ENCODE data around the gene CNNM1.

Gene CNNM1

DNA sequence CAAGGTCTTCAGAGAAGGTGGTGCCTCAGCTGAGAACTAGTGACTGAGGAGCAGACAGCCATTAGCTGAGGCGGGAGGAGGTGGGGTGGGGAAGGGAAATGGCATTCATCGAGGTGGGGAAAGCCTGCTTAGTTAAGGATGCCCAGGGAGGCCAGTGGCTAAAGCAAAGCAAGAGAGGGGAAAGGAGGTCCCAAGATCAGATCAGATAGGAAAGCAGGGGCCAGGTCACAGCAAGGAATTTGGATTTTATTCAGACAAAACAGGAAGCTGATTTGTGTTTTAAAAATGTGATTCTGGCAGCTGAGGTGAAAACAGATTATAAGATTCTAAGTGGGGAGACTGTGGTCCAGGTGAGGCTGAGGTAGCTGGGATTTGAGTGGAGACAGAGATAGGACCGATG lies 45.8 kb downstream of the CNNM1 start:
- DNase-seq, result no peak

DNA sequence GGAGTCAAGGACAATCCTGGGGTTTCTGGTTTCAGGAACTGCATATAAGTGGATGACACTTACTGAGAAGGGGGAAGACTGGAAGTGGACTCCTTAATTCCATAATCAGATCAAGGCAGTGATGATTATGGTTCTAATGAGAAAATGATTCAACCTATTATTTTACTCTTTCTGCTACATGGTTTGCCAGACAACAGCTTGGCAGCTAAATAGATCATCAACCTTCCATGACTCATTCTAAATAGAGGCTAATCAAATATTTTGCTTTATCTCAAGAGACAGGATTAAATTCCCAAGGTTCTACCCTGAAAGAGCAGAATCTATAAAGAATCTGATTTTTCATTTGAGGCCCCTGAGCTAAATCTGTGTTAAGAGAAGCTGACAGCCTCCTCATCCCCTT lies 46.3 kb downstream of the CNNM1 start:
- DNase-seq, result no peak

DNA sequence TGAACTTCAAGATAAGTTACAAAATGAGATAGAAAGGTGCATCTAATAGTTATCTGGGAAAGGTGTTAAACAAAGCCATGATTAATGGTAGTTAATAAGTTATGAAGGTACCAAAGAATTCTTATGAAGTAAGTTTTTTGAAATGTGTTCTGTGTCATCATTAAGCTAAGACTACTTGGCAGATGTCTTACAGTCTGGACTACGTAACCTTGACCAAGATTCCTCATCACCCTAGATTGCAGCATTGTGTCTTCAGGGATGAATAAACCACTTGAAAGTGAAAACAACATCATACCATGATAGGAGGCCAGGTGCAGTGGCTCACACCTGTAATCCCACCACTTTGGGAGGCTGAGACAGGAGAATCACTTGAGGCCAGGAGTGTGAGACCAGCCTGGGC lies 53.0 kb downstream of the CNNM1 start:
- DNase-seq, result no peak

DNA sequence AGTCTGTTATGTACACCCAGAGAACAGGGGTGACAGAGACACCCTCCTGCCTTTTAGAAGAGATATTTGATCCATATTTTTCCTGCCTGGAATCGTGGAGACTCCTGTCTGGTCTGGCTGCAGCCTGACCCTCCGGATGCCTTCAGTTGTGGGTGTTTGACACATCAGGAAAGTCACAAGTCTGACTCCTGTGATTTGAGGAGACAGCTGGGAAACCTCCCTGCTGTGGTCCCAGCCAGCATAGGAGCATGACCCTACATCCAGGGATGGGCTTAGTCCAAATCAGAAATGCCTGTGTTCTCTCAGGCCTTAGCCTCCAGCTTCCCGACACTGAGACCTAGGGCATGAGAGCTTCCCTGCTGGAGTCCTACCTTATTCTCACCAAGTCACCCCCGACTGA lies 57.9 kb downstream of the CNNM1 start:
- DNase-seq, result no peak

DNA sequence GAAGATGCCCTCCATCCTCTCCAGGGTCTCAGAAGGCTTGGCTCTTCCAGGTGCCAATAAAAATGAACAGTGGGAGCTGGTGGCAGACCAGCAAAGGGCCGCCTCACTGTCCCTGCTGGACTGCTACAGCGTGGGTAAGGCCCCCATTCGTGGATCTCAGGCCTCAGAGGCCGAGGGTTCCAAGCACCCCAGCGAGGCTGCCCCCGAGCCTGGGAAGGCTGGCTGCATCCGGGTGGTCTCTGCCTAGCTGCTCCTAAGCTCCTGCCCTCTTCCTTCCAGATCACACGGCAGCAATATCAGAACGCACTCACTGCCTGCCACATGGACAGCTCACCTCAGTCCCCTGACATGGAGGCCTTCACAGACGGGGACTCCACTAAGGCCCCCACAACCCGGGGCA lies 58.4 kb downstream of the CNNM1 start:
- DNase-seq, result no peak

DNA sequence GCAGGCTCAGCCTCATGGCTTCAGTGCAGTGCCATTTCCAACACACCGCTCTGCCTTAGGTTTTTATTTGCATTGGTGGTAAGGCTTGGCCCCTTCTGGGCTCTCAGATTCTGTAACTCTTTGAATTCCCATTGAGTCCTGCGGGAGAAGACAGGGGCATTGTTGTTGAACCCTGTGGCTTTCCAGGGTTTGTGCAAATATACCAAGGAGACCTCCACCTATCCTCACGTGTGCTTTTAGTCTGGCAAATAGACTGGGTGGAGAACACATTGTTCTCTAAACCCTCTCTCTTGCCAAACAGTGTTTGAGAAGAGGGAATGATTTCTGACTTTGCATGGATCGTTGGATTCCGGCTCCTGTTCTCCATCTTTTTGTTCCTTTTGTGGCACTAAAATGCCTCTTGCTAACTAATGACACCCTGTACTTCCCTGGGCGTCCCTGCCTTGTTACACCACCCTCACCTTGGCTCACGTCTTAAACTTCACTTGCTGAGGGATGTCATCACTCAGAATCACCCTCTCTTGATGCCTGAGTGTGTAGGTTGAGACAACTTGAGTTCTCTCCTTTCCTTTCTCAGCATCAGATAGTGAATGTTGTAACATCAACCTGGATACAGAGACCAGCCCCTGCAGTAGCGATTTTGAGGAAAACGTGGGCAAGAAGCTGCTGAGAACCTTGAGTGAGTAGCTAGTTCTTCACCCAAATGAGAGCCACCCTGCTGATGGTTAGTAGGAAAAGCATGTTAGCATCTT lies 60.7 kb downstream of the CNNM1 start:
- no peak for DNase-seq

DNA sequence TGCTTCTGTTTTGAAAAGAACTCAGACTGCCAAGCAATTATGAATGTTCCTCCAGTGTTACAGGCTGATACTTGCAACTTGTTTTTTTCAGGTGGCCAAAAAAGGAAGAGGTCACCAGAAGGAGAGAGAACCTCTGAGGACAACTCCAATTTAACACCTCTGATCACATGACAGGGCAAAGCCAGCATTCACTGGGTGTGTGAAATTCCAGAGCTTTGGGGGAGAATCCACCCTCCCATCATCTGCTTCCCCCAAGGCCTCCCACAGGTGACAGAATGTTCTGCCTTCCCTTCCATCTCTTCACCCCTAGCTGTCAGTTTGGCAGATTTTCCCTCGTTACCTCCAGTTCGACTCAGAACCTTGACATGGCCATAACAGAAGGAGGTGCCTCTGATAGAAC lies 62.2 kb downstream of the CNNM1 start:
- no peak for DNase-seq

DNA sequence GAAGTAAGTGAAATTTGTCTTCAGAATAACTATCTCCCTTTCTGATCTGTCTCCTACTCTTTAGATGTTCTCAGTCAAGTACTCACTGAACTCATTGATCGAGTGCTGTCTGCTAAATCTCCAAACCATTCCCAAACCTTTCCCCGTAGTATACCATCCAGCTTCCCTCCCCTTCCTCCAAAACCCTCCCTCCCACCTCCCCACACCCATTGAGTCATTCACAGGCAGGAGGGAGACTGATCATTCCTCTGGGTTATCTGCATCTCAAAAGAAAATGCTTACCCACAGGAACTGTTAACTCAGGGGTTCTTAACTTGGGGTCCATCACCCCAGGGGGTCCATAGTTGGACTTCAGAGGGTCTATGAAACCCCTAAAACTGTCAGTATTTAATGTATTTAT lies 63.9 kb downstream of the CNNM1 start:
- DNase-seq, result no peak

DNA sequence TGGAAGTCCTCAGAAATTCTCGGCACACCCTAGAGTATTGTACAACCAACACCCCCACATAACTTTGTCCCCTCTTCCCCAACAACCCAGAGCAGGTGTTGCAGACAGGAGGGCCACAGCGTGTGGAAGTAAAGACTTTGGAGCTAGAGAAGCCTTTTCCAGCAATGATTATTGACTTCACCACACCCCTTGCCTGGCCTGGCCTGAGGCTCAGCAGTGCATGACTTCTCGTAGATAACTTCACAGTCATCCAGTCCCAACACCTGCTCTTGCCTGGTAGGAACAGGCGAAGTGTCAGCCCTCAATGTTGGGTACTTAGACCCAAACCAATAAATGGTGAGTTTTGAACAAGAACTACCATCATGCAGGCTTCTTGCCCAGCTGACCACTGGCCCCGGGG lies 64.5 kb downstream of the CNNM1 start:
- no peak for DNase-seq

DNA sequence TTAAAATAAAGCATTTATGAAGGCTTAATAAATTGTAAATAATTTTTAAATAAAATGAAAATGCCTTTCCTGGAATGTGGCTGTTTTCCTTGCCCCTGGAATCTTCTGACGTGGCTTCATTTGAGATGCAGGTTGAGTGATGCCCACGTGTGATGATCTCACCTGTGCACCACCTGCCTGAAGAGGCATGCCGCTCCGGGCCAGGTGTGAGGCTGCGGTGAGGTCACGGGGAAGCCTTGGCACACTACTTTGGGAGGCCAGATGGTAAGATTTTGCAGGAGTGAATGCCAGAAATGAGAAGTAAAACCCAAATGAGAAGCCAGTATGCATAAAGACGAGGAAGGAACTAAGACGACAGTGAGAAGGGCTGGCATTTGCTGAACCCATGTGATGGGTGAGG lies 65.1 kb downstream of the CNNM1 start:
- DNase-seq, result no peak

DNA sequence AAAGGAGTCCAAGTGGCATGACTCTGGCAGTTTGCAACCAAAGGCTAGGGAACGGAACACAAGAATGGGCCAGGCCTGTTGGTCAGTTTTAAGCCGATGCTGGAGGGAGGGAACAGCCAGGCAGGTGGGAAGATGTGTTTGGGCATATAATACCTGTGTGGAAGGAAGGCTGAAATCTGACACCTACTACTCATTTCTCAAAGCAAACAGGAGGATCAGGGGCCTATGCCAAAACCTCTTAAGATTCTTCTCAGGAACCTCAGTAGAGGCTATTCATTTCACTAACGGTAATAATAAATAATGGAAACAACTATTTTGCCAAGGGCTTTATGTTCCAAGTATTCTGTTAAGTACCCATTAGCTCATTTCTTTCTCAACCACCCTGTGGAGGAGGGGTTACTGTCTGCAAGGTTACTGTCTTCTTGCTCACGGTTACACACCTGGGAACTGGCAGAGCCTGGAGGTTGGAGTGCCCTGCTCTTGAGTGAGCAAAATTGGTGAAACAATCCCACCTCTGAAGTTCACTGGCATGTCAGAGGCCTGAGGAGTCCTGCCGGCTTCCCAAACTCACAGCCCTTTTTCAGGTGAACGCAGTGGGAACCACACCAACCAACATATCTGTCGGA lies 65.7 kb downstream of the CNNM1 start:
- DNase-seq, result no peak

DNA sequence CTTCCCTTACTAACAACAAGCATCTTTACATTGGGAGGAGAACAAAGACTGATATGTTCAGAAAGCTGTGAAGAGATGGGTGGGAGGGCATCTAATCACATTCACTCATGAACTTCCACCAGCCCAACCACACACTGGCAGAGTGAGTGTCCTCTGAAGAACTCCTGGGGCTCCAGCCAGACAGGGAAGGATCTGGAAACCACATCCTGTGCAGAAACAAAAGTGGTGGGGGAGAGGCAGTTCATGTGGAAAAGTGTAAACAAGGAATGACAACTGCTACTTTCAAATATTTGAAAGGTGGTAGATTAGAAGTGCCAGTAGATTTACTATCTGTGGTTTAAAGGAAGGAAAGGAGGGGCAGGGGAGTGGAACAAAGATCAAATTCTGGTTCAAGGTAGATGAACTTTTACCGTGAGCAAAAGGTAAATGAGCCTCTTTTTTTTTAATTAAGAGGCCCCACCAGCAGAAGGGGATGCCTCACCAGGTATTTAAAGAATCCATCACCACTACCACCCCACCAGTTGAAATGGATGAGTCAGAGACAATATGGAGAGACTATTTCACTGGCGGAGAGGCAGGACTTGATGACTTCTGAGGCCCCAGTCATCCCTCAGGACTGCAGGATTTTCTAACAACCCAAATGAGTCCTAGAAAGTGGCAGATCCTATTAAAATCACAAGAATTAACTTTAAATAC lies 66.7 kb downstream of the CNNM1 start:
- DNase-seq, result no peak

DNA sequence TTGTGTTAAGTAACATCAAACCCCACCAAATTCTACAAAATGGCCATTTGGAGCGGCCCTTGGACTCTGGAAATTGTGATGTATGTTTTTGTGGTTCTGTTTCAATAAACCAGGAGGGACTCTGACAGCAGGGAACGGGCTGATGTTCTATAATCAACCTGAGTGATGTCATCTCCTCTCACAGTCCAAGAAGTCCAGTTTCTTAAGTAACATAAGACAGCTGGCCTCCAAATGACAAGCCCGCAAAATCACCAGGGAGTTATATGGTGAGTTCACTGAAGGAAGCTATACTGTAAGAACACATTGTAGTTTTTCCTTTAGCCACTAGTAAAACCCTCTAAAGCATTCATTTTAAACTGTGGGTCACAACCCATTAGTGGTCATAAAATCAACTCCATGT lies 67.3 kb downstream of the CNNM1 start:
- DNase-seq, result no peak

DNA sequence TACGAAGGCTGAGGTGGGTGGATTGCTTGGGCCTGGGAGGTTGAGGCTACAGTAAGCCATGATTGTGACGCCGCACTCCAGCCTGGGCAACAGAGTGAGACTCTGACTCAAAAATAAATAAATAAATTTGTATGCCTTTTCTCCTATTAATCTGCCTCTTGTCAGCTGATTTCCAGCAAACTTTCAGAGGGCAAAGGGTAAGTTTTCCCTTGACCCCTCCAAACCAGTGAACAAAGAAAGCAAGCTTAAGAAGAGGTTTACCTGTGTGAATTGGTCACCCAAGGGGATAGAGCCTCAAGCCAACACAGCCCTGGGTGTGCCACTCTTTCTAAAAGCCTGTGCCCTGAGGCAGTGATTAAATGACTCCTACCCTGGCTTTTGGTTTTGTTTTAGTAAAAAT lies 70.5 kb downstream of the CNNM1 start:
- no peak for DNase-seq

DNA sequence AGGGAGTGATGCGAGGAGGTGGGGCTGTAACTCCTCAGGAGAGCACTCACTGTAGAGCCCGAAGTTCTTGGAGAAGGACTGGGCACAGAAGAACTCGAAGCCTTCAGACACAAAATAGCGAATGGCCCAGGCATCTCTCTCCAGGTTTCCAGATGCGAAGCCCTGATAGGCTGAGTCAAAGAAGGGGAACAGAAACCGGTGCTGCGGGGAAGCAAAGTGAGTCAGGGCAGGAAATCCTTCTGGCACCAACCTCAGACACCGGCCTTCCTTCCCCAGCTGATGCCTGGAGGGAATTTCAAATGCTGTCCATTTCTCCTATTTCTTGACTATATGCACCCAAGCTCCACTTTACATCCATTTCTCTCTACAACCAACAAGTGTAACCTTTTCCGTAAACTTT lies 74.5 kb downstream of the CNNM1 start:
- DNase-seq, result no peak

DNA sequence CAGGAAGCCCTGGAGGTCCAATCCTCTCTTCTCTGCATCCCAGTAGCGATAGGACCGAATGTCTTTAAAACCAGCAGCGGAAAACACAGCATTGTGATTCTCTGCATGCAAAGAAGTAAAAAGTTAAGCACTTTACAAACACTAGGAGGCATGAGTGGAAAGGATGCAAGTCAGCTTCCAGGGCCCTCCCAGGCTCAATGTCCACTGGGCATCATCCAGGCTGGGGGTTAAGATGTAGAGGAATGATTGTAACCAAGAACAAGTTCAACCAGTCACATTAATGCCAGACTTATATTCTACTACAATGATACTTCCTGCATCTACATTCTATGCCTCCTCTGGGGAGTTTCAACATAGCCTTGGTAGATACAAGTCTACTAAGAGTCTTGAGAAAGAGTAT lies 77.0 kb downstream of the CNNM1 start:
- no peak for DNase-seq

DNA sequence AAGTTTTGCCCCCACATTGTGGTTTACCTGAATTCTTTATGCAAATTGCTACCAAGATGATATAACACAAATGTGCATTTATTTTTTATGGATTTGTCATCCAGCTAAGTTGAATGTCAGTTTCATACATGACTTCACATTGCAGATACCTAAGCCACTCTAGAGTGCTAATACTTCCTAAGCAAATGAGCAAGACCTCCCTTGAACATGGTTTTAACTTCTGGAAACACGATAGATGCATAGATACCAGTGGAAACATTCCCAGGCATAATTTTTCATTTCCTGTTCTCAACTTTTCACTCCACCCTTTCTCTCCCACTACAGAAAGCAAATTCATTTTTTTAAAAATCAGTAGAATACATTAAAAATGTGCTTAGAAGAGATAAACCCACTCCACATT lies 81.0 kb downstream of the CNNM1 start:
- DNase-seq, result no peak

DNA sequence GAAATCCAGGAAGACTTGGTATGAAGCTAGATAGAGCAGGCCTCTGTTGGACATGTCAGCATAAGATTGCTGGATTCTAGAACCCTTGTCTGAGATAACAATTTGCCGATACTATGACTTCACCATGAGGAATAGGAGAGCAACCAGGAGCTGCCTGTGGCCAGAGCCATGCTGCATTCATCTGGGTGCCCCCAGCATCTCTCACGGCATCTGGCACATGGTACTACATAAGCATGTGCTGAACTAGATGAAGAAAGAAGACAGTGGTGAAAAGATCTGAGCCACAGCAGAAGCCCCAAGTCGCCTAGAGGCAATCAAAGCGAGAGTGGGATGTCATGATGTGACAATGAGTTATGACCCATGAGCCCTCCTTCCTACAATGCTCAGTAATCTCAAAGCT lies 81.7 kb downstream of the CNNM1 start:
- no peak for DNase-seq

DNA sequence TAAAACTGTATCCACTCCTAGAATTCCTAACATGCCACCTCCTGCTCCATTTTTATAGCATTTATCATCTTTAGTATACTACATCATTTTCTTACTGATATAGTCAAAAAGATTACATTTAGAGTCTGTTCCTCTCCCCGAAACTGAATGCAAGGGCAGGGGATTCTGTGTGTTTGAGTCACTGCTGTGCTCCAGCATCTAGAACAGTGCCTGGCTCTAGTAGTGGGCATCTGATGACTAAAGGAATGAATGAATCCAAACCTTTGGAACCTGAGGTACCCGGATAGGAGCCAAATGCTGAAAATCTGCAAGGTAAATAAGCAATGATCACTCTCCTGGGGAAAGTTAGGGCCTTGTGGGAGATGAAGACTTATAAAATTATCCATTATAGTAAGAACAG lies 82.4 kb downstream of the CNNM1 start:
- no peak for DNase-seq

DNA sequence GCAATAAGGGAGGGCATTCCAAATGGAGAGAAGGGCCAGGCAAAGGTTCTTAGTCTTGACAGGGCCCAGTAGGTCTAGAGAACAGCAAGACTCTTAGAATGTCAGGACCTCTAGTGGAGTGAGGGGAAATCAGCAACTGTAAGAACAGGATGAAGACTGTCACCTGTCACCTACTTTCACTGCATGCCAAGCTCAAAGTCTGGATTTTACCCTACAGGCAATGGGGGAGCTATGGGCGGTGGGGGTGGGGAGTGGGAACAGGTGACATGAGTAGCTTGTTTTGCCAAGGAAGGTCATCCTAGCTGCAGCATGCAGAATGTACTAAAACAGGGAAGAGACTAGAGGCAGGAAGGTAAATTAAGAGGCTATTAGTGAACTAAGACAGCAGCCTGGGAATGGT lies 82.9 kb downstream of the CNNM1 start:
- DNase-seq, result no peak

DNA sequence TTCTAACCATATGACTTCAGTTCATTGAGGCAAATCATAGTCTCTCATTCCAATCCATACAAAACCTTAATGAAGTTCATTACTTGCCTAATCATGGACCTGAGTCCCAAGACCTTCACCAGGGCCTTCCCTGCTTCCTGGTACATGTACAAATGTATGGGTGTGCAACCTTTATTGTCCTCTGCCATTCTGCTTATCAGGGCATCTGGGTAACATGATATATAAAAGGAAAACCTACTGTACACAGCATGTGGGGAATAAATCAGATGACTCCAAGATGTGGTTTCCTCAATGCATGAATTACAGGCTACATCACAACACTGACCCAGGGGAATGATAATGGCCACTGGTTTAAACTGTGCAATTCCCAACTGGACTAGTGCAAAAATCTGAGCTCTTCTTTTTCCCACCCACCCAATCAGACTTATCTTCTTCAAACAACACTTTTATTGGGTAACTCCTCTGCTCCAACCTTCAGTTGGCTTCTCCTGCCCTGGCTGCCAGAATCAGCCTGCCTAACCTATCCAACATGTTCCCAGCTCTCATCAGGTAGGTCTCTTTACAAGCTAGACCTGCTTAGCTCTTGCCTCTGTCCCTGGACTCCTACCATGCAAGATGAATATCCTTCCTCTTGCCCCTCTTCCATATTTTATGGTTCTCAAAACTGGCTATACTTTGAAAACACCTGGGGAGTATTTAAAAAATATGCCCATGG lies 89.9 kb downstream of the CNNM1 start:
- no peak for DNase-seq

DNA sequence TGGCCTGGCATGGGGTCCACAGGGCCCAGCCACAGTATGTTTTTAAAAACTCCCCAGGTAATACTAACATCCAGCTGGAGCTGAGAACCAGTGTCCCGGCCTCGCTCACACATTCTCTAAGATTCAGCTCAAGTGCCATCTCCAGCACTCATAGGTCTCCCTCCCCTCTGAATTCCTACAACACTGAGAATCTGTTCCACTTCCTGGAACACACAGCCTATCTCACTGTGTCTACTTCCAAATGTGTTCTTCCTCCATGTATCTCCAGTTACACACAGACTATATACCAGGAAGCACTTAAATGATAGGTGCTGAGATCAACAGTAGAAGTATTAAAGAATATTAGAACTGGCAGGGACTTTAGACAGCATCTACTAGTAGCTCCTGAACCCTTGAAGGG lies 90.5 kb downstream of the CNNM1 start:
- DNase-seq, result no peak

DNA sequence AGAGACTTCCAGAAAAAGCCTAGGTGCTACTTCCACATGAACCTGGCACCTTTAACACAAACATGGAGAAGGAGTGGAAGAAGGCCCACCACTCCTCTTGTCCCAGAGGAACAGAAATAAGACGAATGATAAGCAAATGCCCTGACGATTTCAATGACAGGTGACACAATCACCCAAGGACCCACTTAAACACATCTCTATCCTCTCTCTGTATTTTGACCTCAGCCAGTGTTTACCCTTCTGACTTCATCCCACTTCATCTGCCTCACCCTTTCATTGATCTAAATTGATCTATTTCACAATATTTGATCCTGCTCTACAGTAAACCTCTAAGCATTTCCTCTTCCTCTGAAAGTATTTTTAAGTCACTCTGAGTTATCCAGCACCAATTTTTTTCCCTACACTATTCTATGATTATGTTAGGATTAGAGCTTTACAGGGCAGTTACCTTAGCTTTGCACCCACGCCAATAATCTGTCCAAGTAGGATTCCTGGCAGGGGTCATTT lies 92.1 kb downstream of the CNNM1 start:
- DNase-seq, result no peak
